Activated naive CD8-positive, alpha-beta T cell treated with anti-CD3 and anti-CD28 coated beads, Interleukin-2, amount 50 U/mL, for 24 hours (primary cell): ENCODE results near the gene CTF1.
"Not testable (repeated sequence)": the region's sequence is repeated elsewhere in the genome, so short reads cannot be mapped to it uniquely, and the experiment has no call there.

Experiments used
- ATAC-seq: fragments of 150-1000 bp; cut with Tn5 transposase; one replicate; pipeline ENCODE4 v1.10.0; 2021
- DNase-seq: peaks from one replicate; pipeline ENCODE4 v3.0.0; 2021
- H3K27ac Mint-ChIP-seq: one replicate; pipeline ENCODE4 v1.8.0; 2021; ENCODE audit warnings: mild to moderate bottlenecking, mixed read lengths
- H3K27me3 Mint-ChIP-seq: one replicate; pipeline ENCODE4 v1.8.0; 2021; ENCODE audit warnings: mixed read lengths
- H3K36me3 Mint-ChIP-seq: one replicate; pipeline ENCODE4 v1.8.0; 2021; ENCODE audit warnings: low read depth, mixed read lengths
- H3K4me1 Mint-ChIP-seq: one replicate; pipeline ENCODE4 v1.8.0; 2021; ENCODE audit warnings: mixed read lengths
- H3K4me3 Mint-ChIP-seq: one replicate; pipeline ENCODE4 v1.8.0; 2021; ENCODE audit warnings: mild to moderate bottlenecking, moderate library complexity, mixed read lengths
- H3K9me3 Mint-ChIP-seq: one replicate; pipeline ENCODE4 v1.8.0; 2021; ENCODE audit warnings: mixed read lengths

CTF1 gene

GRCh38 chr16:30875871-30876801 is 20.3 kb upstream of the CTF1 start:
- no peaks in the 10 kb centered on the region for H3K9me3 Mint-ChIP-seq
- peaks cover 37% of the 10 kb centered on the region for H3K4me1 Mint-ChIP-seq
- peak overlapping the region; percentile 96 for H3K4me3 Mint-ChIP-seq
- H3K27ac Mint-ChIP-seq = peak overlapping the region; percentile 99
- no peaks in the 10 kb centered on the region for H3K27me3 Mint-ChIP-seq
- peaks cover 12% of the 10 kb centered on the region for H3K36me3 Mint-ChIP-seq
- DNase-seq (peak; percentile 32), ATAC-seq (peak; percentile 71)

- Mint-ChIP-seq H3K36me3 (peaks cover 12% of the 10 kb centered on the region), H3K4me1 (peaks cover 38% of the 10 kb centered on the region), H3K9me3 (no peaks in the 10 kb centered on the region), H3K27ac (peak overlapping the region; percentile 99), H3K27me3 (no peaks in the 10 kb centered on the region), H3K4me3 (peak overlapping the region; percentile 96)
- ATAC-seq = no peak
- DNase-seq = no peak
Measured at GRCh38 chr16:30876867-30877266, 19.5 kb upstream of the CTF1 start.

GRCh38 chr16:30882429-30883310 is 13.7 kb upstream of the CTF1 start:
- no peak for ATAC-seq
- H3K4me3 Mint-ChIP-seq = no peak overlapping the region
- peak overlapping the region; percentile 39 for H3K27ac Mint-ChIP-seq
- peaks cover 16% of the 10 kb centered on the region for H3K36me3 Mint-ChIP-seq
- no peak for DNase-seq
- H3K4me1 Mint-ChIP-seq = peaks cover 20% of the 10 kb centered on the region
- H3K9me3 Mint-ChIP-seq = no peaks in the 10 kb centered on the region
- H3K27me3 Mint-ChIP-seq = no peaks in the 10 kb centered on the region

- Mint-ChIP-seq H3K9me3 (no peaks in the 10 kb centered on the region), H3K27ac (peak overlapping the region; percentile 24), H3K4me3 (no peak overlapping the region), H3K36me3 (peaks cover 20% of the 10 kb centered on the region), H3K27me3 (no peaks in the 10 kb centered on the region), H3K4me1 (peaks cover 20% of the 10 kb centered on the region)
- ATAC-seq (no peak), DNase-seq (no peak)
Measured at GRCh38 chr16:30884760-30885159, 11.7 kb upstream of the CTF1 start.

- no peaks in the 10 kb centered on the region for H3K27me3 Mint-ChIP-seq
- H3K9me3 Mint-ChIP-seq = no peaks in the 10 kb centered on the region
- no peak overlapping the region for H3K4me3 Mint-ChIP-seq
- ATAC-seq (no peak), DNase-seq (no peak)
- H3K27ac Mint-ChIP-seq = peak overlapping the region; percentile 24
- H3K36me3 Mint-ChIP-seq = peaks cover 21% of the 10 kb centered on the region
- H3K4me1 Mint-ChIP-seq = peaks cover 20% of the 10 kb centered on the region
Measured at GRCh38 chr16:30885196-30885595, 11.2 kb upstream of the CTF1 start.

- ATAC-seq = no peak
- no peak overlapping the region for H3K4me3 Mint-ChIP-seq
- no peaks in the 10 kb centered on the region for H3K27me3 Mint-ChIP-seq
- no peak overlapping the region for H3K27ac Mint-ChIP-seq
- peaks cover 21% of the 10 kb centered on the region for H3K36me3 Mint-ChIP-seq
- no peaks in the 10 kb centered on the region for H3K9me3 Mint-ChIP-seq
- peaks cover 20% of the 10 kb centered on the region for H3K4me1 Mint-ChIP-seq
- no peak for DNase-seq
Measured at GRCh38 chr16:30886145-30886544, 10.3 kb upstream of the CTF1 start.

- H3K27ac Mint-ChIP-seq = no peak overlapping the region
- H3K27me3 Mint-ChIP-seq = no peaks in the 10 kb centered on the region
- H3K4me1 Mint-ChIP-seq = peaks cover 20% of the 10 kb centered on the region
- H3K9me3 Mint-ChIP-seq = no peaks in the 10 kb centered on the region
- peaks cover 23% of the 10 kb centered on the region for H3K36me3 Mint-ChIP-seq
- ATAC-seq (no peak), DNase-seq (no peak)
- no peak overlapping the region for H3K4me3 Mint-ChIP-seq
Measured at GRCh38 chr16:30887927-30888326, 8.5 kb upstream of the CTF1 start.

GRCh38 chr16:30888856-30889499 is 7.4 kb upstream of the CTF1 start:
- H3K36me3 Mint-ChIP-seq = peaks cover 21% of the 10 kb centered on the region
- peaks cover 21% of the 10 kb centered on the region for H3K4me1 Mint-ChIP-seq
- H3K27ac Mint-ChIP-seq = no peak overlapping the region
- ATAC-seq = no peak
- no peak overlapping the region for H3K4me3 Mint-ChIP-seq
- DNase-seq = no peak
- H3K9me3 Mint-ChIP-seq = no peaks in the 10 kb centered on the region
- H3K27me3 Mint-ChIP-seq = no peaks in the 10 kb centered on the region

GRCh38 chr16:30889721-30890120 is 6.7 kb upstream of the CTF1 start:
- ATAC-seq (no peak), DNase-seq (no peak)
- Mint-ChIP-seq H3K4me1 (peaks cover 25% of the 10 kb centered on the region), H3K9me3 (no peaks in the 10 kb centered on the region), H3K27ac (no peak overlapping the region), H3K27me3 (no peaks in the 10 kb centered on the region), H3K4me3 (no peak overlapping the region), H3K36me3 (peaks cover 21% of the 10 kb centered on the region)

- H3K4me3 Mint-ChIP-seq, DNase-seq, H3K27me3 Mint-ChIP-seq, ATAC-seq, H3K27ac Mint-ChIP-seq, H3K9me3 Mint-ChIP-seq: not testable (repeated sequence)
- Mint-ChIP-seq H3K36me3 (peaks cover 17% of the 10 kb centered on the region), H3K4me1 (peaks cover 35% of the 10 kb centered on the region)
Measured at GRCh38 chr16:30891043-30891823, 5.2 kb upstream of the CTF1 start.

GRCh38 chr16:30892670-30893416 is 3.6 kb upstream of the CTF1 start:
- DNase-seq (no peak), ATAC-seq (no peak)
- H3K27ac Mint-ChIP-seq = peak overlapping the region; percentile 80
- no peaks in the 10 kb centered on the region for H3K9me3 Mint-ChIP-seq
- H3K4me3 Mint-ChIP-seq = peak overlapping the region; percentile 85
- H3K36me3 Mint-ChIP-seq = peaks cover 14% of the 10 kb centered on the region
- H3K4me1 Mint-ChIP-seq = peaks cover 44% of the 10 kb centered on the region
- H3K27me3 Mint-ChIP-seq = no peaks in the 10 kb centered on the region

GRCh38 chr16:30893417-30893743 is 3.0 kb upstream of the CTF1 start:
- H3K9me3 Mint-ChIP-seq = no peaks in the 10 kb centered on the region
- ATAC-seq (no peak), DNase-seq (peak; percentile 37)
- peak overlapping the region; percentile 85 for H3K4me3 Mint-ChIP-seq
- peaks cover 44% of the 10 kb centered on the region for H3K4me1 Mint-ChIP-seq
- H3K36me3 Mint-ChIP-seq = peaks cover 14% of the 10 kb centered on the region
- no peaks in the 10 kb centered on the region for H3K27me3 Mint-ChIP-seq
- H3K27ac Mint-ChIP-seq = peak overlapping the region; percentile 80

- peaks cover 11% of the 10 kb centered on the region for H3K36me3 Mint-ChIP-seq
- peak within 1 kb of the TSS; percentile 85 for H3K4me3 Mint-ChIP-seq
- no peaks in the 10 kb centered on the region for H3K9me3 Mint-ChIP-seq
- H3K4me1 Mint-ChIP-seq = peaks cover 44% of the 10 kb centered on the region
- ATAC-seq = peak; percentile 80
- no peaks in the 10 kb centered on the region for H3K27me3 Mint-ChIP-seq
- H3K27ac Mint-ChIP-seq = peak within 1 kb of the TSS; percentile 82
- DNase-seq = peak; percentile 93
Measured at GRCh38 chr16:30893744-30894539, 2.5 kb upstream of the CTF1 start, which contains the start of gene BCL7C. Gene BCL7C, minus strand, starts transcription at chr16:30894077. Its CDS starts 133 bp downstream, at chr16:30893944.
